Fibroblast of pulmonary artery (primary cell): ENCODE results near the gene PCDHB4.
A peak's percentile ranks its signal among the peaks of the same experiment; 100 is the strongest.
"Not testable (repeated sequence)": the region's sequence is repeated elsewhere in the genome, so short reads cannot be mapped to it uniquely, and the experiment has no call there.

Experiments used
- DNase-seq: peaks from one replicate; pipeline ENCODE4 v3.0.0-alpha.2; 2010; ENCODE audit warnings: low read depth
- H3K4me3 ChIP-seq: replicated peaks from 2 replicates; pipeline ENCODE4 v1.5.1; 2011; ENCODE audit warnings: low read depth, mild to moderate bottlenecking, control low read depth, low read length, moderate library complexity
- TF ChIP-seq, protein P1 (sequence below): IDR thresholded peaks from 2 replicates; pipeline ENCODE4 v1.5.1; 2011; ENCODE audit warnings: mild to moderate bottlenecking, control low read depth, low read length, inconsistent platforms; ENCODE audit errors: missing control alignments

PCDHB4 gene

GRCh38 chr5:141155540-141156374 lies 34.1 kb downstream of the PCDHB4 start:
- no peak for DNase-seq
- TF ChIP-seq, protein P1, sequence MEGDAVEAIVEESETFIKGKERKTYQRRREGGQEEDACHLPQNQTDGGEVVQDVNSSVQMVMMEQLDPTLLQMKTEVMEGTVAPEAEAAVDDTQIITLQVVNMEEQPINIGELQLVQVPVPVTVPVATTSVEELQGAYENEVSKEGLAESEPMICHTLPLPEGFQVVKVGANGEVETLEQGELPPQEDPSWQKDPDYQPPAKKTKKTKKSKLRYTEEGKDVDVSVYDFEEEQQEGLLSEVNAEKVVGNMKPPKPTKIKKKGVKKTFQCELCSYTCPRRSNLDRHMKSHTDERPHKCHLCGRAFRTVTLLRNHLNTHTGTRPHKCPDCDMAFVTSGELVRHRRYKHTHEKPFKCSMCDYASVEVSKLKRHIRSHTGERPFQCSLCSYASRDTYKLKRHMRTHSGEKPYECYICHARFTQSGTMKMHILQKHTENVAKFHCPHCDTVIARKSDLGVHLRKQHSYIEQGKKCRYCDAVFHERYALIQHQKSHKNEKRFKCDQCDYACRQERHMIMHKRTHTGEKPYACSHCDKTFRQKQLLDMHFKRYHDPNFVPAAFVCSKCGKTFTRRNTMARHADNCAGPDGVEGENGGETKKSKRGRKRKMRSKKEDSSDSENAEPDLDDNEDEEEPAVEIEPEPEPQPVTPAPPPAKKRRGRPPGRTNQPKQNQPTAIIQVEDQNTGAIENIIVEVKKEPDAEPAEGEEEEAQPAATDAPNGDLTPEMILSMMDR, result no peak
- H3K4me3 ChIP-seq, result no peak overlapping the region

- H3K4me3 ChIP-seq, DNase-seq: not testable (repeated sequence)
Observed at GRCh38 chr5:141157356-141157755, 35.7 kb downstream of the PCDHB4 start.

- H3K4me3 ChIP-seq, DNase-seq: not testable (repeated sequence)
Observed at GRCh38 chr5:141157901-141158300, 36.3 kb downstream of the PCDHB4 start.

- TF ChIP-seq, protein P1, result peak; percentile 31
- DNase-seq, result peak; percentile 12
- no peak within 1 kb of the TSS for H3K4me3 ChIP-seq
Observed at GRCh38 chr5:141172381-141173204, 51.0 kb downstream of the PCDHB4 start, which contains the start of gene PCDHB7. Gene PCDHB7, plus strand, starts transcription at chr5:141172644. Its CDS starts 192 bp downstream, at chr5:141172836.

- H3K4me3 ChIP-seq, DNase-seq: not testable (repeated sequence)
Observed at GRCh38 chr5:141174291-141175104, 52.9 kb downstream of the PCDHB4 start.
